ENCODE results near the gene STAM.

DNA sequence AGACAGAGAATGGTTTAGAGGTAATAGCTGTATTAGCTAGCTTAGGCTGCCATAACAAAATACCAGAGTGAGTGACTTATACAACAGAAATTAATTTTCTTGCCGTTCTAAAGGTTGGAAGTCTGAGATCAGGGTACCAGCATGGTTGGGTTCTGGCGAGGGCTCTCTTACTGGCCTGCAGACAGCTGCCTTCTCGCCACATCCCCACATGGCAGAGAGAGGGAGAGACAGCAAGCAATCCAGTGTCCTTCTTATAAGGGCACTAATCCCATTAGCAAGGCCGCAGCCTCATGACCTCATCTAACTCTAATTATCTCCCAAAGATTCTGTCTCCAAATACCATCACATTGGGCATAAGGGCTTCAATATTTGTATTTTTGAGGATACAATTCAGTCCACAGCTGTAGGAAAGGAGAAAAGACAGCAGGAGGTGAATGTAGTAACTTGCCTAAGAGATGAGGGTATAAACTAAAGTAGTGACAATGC lies 3.6 kb upstream of the STAM start:
- TF ChIP-seq POLR2A (IDR thresholded peaks at IDR 0.05), result no peak
- TF ChIP-seq, protein P1, sequence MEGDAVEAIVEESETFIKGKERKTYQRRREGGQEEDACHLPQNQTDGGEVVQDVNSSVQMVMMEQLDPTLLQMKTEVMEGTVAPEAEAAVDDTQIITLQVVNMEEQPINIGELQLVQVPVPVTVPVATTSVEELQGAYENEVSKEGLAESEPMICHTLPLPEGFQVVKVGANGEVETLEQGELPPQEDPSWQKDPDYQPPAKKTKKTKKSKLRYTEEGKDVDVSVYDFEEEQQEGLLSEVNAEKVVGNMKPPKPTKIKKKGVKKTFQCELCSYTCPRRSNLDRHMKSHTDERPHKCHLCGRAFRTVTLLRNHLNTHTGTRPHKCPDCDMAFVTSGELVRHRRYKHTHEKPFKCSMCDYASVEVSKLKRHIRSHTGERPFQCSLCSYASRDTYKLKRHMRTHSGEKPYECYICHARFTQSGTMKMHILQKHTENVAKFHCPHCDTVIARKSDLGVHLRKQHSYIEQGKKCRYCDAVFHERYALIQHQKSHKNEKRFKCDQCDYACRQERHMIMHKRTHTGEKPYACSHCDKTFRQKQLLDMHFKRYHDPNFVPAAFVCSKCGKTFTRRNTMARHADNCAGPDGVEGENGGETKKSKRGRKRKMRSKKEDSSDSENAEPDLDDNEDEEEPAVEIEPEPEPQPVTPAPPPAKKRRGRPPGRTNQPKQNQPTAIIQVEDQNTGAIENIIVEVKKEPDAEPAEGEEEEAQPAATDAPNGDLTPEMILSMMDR (IDR thresholded peaks at IDR 0.05), result no peak
